K562 (cell line): ENCODE measurements around the gene SUOX. TPM values are rescaled to one million over a fixed set of nuclear protein-coding genes. Genes with fewer than 3 reads are reported as not detected.

Experiments used
- ASH1L ChIP-seq: fragments of 450-650 bp; IDR thresholded peaks from 2 replicates; pipeline ENCODE4 v1.6.1; 2018; ENCODE audit warnings: borderline replicate concordance, mild to moderate bottlenecking, low read depth; ENCODE audit not compliant: partially characterized antibody
- ATF1 ChIP-seq, 2 experiments: fragments of 450-650 bp in 1 of 2; IDR thresholded peaks; 2 replicates each; pipeline ENCODE4 v1.6.1; 2016; ENCODE audit warnings: missing compliant biosample characterization in 1 of 2, missing genetic modification characterization in 1 of 2
- ATF6 ChIP-seq: sonication (generic); formaldehyde crosslinking; IDR thresholded peaks from 2 replicates; pipeline ENCODE4 v1.4.0; 2020; ENCODE audit warnings: mild to moderate bottlenecking, missing genetic modification reagents
- CHCHD3 ChIP-seq: fragments of 250-450 bp; sonication (Bioruptor Pico); IDR thresholded peaks from 2 replicates; pipeline ENCODE4 v2.1.2; 2022; ENCODE audit warnings: mild to moderate bottlenecking
- CREB3 ChIP-seq: fragments of 450-650 bp; conservative IDR thresholded peaks from 2 replicates; pipeline ENCODE4 v1.6.1; 2016; ENCODE audit warnings: missing genetic modification characterization, low read depth, mild to moderate bottlenecking, missing compliant biosample characterization, moderate library complexity
- SIN3A ChIP-seq, 2 experiments: fragments of 150-350 bp in 1 of 2; IDR thresholded peaks; 2 replicates each; pipeline ENCODE4 v1.6.1; 2011 to 2016; ENCODE audit warnings: borderline replicate concordance in 2 of 2, low read depth in 2 of 2, low read length in 2 of 2, mild to moderate bottlenecking in 2 of 2, moderate library complexity in 2 of 2; ENCODE audit not compliant: control insufficient read depth in 1 of 2
- SMAD1 ChIP-seq: fragments of 150-350 bp; IDR thresholded peaks from 2 replicates; pipeline ENCODE4 v1.6.1; 2014; ENCODE audit warnings: low read length, low read depth; ENCODE audit not compliant: partially characterized antibody
- TSC22D4 ChIP-seq: fragments of 450-650 bp; IDR thresholded peaks from 2 replicates; pipeline ENCODE4 v1.6.1; 2016; ENCODE audit warnings: missing genetic modification characterization, missing biosample characterization, control low read depth
- YBX1 ChIP-seq: fragments of 450-650 bp; IDR thresholded peaks from 2 replicates; pipeline ENCODE4 v1.7.1; 2016; ENCODE audit warnings: mild to moderate bottlenecking
- ZBTB40 ChIP-seq, 2 experiments: fragments of 450-650 bp in 1 of 2; sonication (generic) in 1 of 2; formaldehyde crosslinking in 1 of 2; IDR thresholded peaks; 2 replicates each; pipeline versions ENCODE4 v1.7.1 to v1.9.0; 2016 to 2022; ENCODE audit warnings: inconsistent platforms in 1 of 2, mild to moderate bottlenecking in 1 of 2, missing genetic modification reagents in 1 of 2
- ZNF277 ChIP-seq: fragments of 250-450 bp; sonication (Bioruptor Pico); IDR thresholded peaks from 2 replicates; pipeline ENCODE4 v1.8.0; 2022; ENCODE audit warnings: inconsistent platforms, mild to moderate bottlenecking, moderate library complexity, borderline replicate concordance
- ZNF586 ChIP-seq: fragments of 450-650 bp; formaldehyde crosslinking; conservative IDR thresholded peaks from 2 replicates; pipeline ENCODE4 v1.4.0; 2020; ENCODE audit warnings: mild to moderate bottlenecking, moderate library complexity
- polyA plus RNA-seq, 8 experiments: library from polyadenylated mRNA; depleted of rRNA in 4 of 8; stranded (reverse) in 5 of 8; unstranded in 3 of 8; fragments of >200 nt; fragmentation: Nextera tagmentation in 2 of 8; fragmentation: Illumina TruSeq in 1 of 8; extraction: Ambion mirVana in 2 of 8; extraction: Trizol in 1 of 8; gene quantifications; 2 replicates each; pipeline versions ENCODE4 v1.2.1 to v1.2.3, GENCODE V29; 2011 to 2014; ENCODE audit warnings: inconsistent platforms in 1 of 8, missing spikeins in 1 of 8
- total RNA-seq, 7 experiments: library from RNA; depleted of rRNA in 6 of 7; stranded (reverse); fragments of >200 nt in 6 of 7; fragmentation: Illumina TruSeq in 2 of 7; extraction: Trizol in 2 of 7; gene quantifications; 2 replicates each; pipeline versions ENCODE4 v1.2.1 to v1.2.3, GENCODE V29; 2011 to 2021; ENCODE audit warnings: low replicate concordance in 1 of 7

The SUOX gene
- total and polyA plus RNA-seq, 9 of the 15 experiments (the other 6 are each of a cell fraction or from before 2014, with no cell fraction given): 9.2 to 39.7 (median 25.4) TPM

- TF ChIP-seq ZNF277 (CRISPR knock-in tag): no peak
- peak; percentile 57; the same call in 1 of the 2 replicates for TF ChIP-seq ATF1 (CRISPR knock-in tag; IDR thresholded peaks at IDR 0.05)
- TF ChIP-seq ATF1 (tag; IDR thresholded peaks at IDR 0.05): peak; percentile 99
- 0 out of 2 replicates have a peak, but pooled peaks have one; percentile 9 for TF ChIP-seq CHCHD3 (CRISPR knock-in tag)
- TF ChIP-seq ZBTB40 (IDR thresholded peaks at IDR 0.05): 0 out of 2 replicates have a peak, but pooled peaks have one; percentile 12
- TF ChIP-seq ZBTB40 (CRISPR knock-in tag; IDR thresholded peaks at IDR 0.05): no peak
- peak; percentile 100 for TF ChIP-seq ASH1L
- peak; percentile 41 for TF ChIP-seq SMAD1
- TF ChIP-seq ZNF586 (CRISPR knock-in tag): no peak
- TF ChIP-seq YBX1: no peak
- no peak for TF ChIP-seq CREB3 (tag)
- TF ChIP-seq SIN3A (IDR thresholded peaks at IDR 0.05; ENCODE audit: borderline replicate concordance in 2 of 2, control insufficient read depth in 1 of 2, low read depth in 2 of 2, low read length in 2 of 2): peak; percentile 96 to 99; a peak in 3 of 4 replicates
- TF ChIP-seq ATF6 (CRISPR knock-in tag): no peak
- no peak for TF ChIP-seq TSC22D4 (tag)
These were observed 23.3 kb upstream of the SUOX start, which contains the start of gene RAB5B (continued) for GRCh38 chr12:55973599-55974307.
